ENCODE data around the gene CFAP157.

DNA sequence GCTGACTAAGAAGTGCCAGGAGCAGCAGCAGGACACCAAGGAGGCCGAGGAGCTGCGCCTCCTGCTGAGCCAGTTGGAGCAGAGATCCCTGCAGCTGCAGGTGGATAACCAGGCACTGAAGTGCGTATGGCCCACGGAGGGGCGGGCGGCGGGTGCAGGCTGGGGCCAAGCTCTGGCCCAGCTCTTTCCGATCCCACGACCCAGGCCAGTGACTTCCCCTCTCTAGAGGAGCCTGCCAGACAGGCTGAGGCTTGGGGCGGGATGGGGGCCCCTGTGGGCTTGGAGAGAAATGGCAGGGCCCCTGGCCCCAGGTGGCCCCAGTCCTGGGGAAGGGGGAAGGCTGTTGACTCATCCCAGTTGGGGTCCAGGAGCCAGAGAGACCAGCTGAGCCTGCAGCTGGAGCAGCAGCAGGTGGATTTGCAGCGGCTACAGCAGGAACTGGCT lies 5.1 kb downstream of the CFAP157 start:
- no peak for TF ChIP-seq POLR2AphosphoS5 (IDR thresholded peaks at IDR 0.05; ENCODE audit: borderline replicate concordance, low read depth, low read length)
- no peak for TF ChIP-seq EZH2 (IDR thresholded peaks at IDR 0.05)
- TF ChIP-seq FOXP2 (optimal IDR thresholded peaks at IDR 0.05; ENCODE audit: control extremely low read depth, extremely low read length, insufficient read depth), result no peak
